Vagina (tissue), 2 donors: ENCODE results near the gene DLG4.
"Not testable (repeated sequence)": the region's sequence is repeated elsewhere in the genome, so short reads cannot be mapped to it uniquely, and the experiment has no call there.

Experiments
- POLR2A ChIP-seq, 2 donors: fragments of 450-650 bp; IDR thresholded peaks; one replicate each; pipeline ENCODE4 v1.6.1; 2017; ENCODE audit warnings: antibody characterized with exemption in 2 of 2, mild to moderate bottlenecking in 2 of 2, moderate library complexity in 2 of 2
- POLR2AphosphoS5 ChIP-seq, 2 donors: sonication (generic); formaldehyde crosslinking; IDR thresholded peaks; one replicate each; pipeline ENCODE4 v1.9.0; 2017; ENCODE audit warnings: antibody characterized with exemption in 2 of 2, mild to moderate bottlenecking in 2 of 2, low read depth in 1 of 2; ENCODE audit not compliant: insufficient read depth in 1 of 2
- TF ChIP-seq, protein P1 (sequence below), 3 experiments: fragments of 450-650 bp in 2 of 3; fragments of 200-600 bp in 1 of 3; sonication (generic) in 1 of 3; IDR thresholded peaks; one replicate each; pipeline ENCODE4 v1.5.1; 2017 to 2019; ENCODE audit warnings: antibody characterized with exemption in 3 of 3, mild to moderate bottlenecking in 2 of 3, moderate library complexity in 2 of 3

DNA sequence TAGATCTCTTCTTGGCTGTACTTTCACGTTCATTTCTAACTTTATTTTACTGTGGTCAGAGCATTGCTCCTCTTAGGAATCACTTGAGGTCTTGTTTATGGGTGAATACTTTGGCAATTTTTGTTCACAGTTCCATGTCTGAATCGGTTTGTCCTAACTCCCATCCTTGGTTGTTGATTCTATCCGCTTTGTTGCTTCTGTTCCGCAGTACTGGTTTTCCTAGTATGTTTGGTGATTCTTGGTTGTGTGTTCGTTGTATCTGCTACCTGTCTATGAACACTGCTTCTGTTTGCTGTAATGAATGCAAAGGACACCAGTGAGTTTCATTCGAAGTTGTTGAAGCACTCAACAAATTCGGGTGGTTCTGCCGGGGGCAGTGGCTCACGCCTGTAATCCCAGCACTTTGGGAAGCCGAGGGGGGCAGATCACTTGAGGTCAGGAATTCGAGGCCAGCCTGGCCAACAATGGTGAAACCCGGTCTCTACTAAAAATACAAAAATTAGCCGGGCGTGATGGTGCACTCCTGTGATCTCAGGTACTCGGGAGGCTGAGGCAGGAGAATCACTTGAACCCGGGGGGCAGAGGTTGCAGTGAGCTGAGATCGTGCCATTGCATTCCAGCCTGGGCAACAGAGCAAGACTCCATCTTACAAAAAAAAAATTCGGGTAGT is 47.0 kb downstream of the DLG4 start:
- TF ChIP-seq, protein P1, sequence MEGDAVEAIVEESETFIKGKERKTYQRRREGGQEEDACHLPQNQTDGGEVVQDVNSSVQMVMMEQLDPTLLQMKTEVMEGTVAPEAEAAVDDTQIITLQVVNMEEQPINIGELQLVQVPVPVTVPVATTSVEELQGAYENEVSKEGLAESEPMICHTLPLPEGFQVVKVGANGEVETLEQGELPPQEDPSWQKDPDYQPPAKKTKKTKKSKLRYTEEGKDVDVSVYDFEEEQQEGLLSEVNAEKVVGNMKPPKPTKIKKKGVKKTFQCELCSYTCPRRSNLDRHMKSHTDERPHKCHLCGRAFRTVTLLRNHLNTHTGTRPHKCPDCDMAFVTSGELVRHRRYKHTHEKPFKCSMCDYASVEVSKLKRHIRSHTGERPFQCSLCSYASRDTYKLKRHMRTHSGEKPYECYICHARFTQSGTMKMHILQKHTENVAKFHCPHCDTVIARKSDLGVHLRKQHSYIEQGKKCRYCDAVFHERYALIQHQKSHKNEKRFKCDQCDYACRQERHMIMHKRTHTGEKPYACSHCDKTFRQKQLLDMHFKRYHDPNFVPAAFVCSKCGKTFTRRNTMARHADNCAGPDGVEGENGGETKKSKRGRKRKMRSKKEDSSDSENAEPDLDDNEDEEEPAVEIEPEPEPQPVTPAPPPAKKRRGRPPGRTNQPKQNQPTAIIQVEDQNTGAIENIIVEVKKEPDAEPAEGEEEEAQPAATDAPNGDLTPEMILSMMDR (IDR thresholded peaks at IDR 0.05) = not testable (repeated sequence)
- not testable (repeated sequence) for TF ChIP-seq POLR2AphosphoS5 (IDR thresholded peaks at IDR 0.05; ENCODE audit: insufficient read depth in 1 of 2, low read depth in 1 of 2); POLR2A (IDR thresholded peaks at IDR 0.05)
